HL-60 (cell line): ENCODE results near the gene GIPC1.

Experiments used
- CTCF ChIP-seq: IDR thresholded peaks from one replicate; pipeline ENCODE4 v1.5.1; 2011; ENCODE audit warnings: low read length, control low read depth, inconsistent platforms; ENCODE audit not compliant: insufficient read depth
- GABPA ChIP-seq: IDR thresholded peaks from 2 replicates; pipeline ENCODE4 v1.6.1; 2012; ENCODE audit warnings: low read depth
- POLR2AphosphoS5 ChIP-seq: IDR thresholded peaks from 2 replicates; pipeline ENCODE4 v1.6.1; 2012; ENCODE audit warnings: low read depth
- REST ChIP-seq: IDR thresholded peaks from 2 replicates; pipeline ENCODE4 v1.6.1; 2012; ENCODE audit warnings: low read depth; ENCODE audit not compliant: insufficient replicate concordance
- SPI1 ChIP-seq: IDR thresholded peaks from 2 replicates; pipeline ENCODE4 v1.6.1; 2012; ENCODE audit warnings: low read depth, mild to moderate bottlenecking, borderline replicate concordance

- TF ChIP-seq CTCF (no peak), POLR2AphosphoS5 (no peak), REST (no peak), SPI1 (no peak), GABPA (no peak)
Measured at GRCh38 chr19:14435320-14436050, 60.4 kb downstream of the GIPC1 start.
